Endothelial cell (in vitro differentiated cells): ENCODE measurements around the gene TMBIM1. TPM values are rescaled to one million over a fixed set of nuclear protein-coding genes. Genes with fewer than 3 reads are reported as not detected.
A peak's percentile ranks its signal among the peaks of the same experiment; 100 is the strongest.

Source experiments
- DNase-seq: peaks from one replicate; pipeline ENCODE4 v3.0.0; 2021; ENCODE audit warnings: low spot score
- H3K27ac Mint-ChIP-seq: one replicate; pipeline ENCODE4 v1.8.0; 2021; ENCODE audit warnings: mixed read lengths, inconsistent platforms; ENCODE audit not compliant: unreplicated experiment
- H3K27me3 Mint-ChIP-seq: one replicate; pipeline ENCODE4 v1.8.0; 2021; ENCODE audit warnings: mild to moderate bottlenecking, moderate library complexity, mixed read lengths, inconsistent platforms; ENCODE audit not compliant: unreplicated experiment
- H3K36me3 Mint-ChIP-seq: one replicate; pipeline ENCODE4 v1.8.0; 2021; ENCODE audit warnings: mild to moderate bottlenecking, low read depth, mixed read lengths, inconsistent platforms; ENCODE audit not compliant: unreplicated experiment
- H3K4me1 Mint-ChIP-seq: one replicate; pipeline ENCODE4 v1.8.0; 2021; ENCODE audit warnings: mild to moderate bottlenecking, mixed read lengths, inconsistent platforms; ENCODE audit not compliant: unreplicated experiment
- H3K4me3 Mint-ChIP-seq: one replicate; pipeline ENCODE4 v1.8.0; 2021; ENCODE audit warnings: mild to moderate bottlenecking, mixed read lengths, inconsistent platforms; ENCODE audit not compliant: unreplicated experiment
- H3K9me3 Mint-ChIP-seq: one replicate; pipeline ENCODE4 v1.8.0; 2021; ENCODE audit warnings: mixed read lengths, inconsistent platforms; ENCODE audit not compliant: unreplicated experiment
- total RNA-seq: library from RNA; stranded (reverse); fragmentation: NEBNext Ultra II Directional; extraction: Animal tissue kit (Norgen Biotek cat#: 25700); gene quantifications from one replicate; pipeline ENCODE4 v1.2.1, GENCODE V29; 2021; ENCODE audit not compliant: unreplicated experiment
- TF ChIP-seq, protein P1 (sequence below): fragments of 200-600 bp; sonication (generic); IDR thresholded peaks from one replicate; pipeline ENCODE4 v1.5.0; 2021; ENCODE audit warnings: antibody characterized with exemption; ENCODE audit not compliant: unreplicated experiment

TMBIM1 gene
- total RNA-seq, 1 donor from 2014 or later: 78.5 TPM

DNA sequence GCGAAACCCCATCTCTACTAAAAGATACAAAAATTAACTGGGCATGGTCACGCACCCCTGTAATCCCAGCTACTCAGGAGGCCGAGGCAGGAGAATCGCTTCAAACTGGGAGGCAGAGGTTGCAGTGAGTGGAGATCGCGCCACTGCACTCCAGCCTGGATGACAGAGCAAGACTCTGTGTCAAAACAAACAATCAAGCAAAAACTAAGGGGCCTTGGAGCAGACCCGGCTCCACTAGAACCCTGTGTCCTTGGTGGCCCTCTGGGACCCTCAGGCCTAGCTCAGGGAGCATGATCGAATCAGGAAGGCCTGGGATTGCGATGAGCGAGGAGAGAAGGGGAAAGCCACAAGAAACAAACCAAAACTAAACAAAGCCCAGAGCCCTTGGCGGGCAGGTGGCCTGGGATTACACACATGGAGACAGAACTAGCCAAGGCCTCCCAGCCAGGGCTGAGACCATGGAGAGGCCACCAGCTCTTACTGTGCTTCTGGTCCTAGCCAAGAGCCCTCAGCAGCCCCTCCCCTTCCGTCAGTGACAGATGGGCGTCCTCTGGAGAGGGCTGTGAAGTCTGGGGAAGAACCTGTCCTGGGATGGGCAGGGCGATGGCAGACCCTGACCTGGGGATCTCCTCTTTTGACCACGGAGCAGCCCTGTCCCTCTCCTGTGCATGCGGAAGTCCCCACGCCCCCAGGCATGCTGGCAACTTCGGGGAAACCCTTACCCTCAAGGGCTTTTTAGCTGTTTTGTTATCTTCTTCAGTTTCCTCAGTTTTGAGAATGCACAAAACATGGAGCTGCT is 36.9 kb upstream of the TMBIM1 start:
- TF ChIP-seq, protein P1, sequence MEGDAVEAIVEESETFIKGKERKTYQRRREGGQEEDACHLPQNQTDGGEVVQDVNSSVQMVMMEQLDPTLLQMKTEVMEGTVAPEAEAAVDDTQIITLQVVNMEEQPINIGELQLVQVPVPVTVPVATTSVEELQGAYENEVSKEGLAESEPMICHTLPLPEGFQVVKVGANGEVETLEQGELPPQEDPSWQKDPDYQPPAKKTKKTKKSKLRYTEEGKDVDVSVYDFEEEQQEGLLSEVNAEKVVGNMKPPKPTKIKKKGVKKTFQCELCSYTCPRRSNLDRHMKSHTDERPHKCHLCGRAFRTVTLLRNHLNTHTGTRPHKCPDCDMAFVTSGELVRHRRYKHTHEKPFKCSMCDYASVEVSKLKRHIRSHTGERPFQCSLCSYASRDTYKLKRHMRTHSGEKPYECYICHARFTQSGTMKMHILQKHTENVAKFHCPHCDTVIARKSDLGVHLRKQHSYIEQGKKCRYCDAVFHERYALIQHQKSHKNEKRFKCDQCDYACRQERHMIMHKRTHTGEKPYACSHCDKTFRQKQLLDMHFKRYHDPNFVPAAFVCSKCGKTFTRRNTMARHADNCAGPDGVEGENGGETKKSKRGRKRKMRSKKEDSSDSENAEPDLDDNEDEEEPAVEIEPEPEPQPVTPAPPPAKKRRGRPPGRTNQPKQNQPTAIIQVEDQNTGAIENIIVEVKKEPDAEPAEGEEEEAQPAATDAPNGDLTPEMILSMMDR: no peak
- Mint-ChIP-seq H3K9me3 (no peaks in the 10 kb centered on the region), H3K4me1 (peaks cover 52% of the 10 kb centered on the region), H3K27ac (peak overlapping the region; percentile 42), H3K4me3 (no peak overlapping the region), H3K36me3 (peaks cover 3% of the 10 kb centered on the region), H3K27me3 (peaks cover 10% of the 10 kb centered on the region)
- no peak for DNase-seq

DNA sequence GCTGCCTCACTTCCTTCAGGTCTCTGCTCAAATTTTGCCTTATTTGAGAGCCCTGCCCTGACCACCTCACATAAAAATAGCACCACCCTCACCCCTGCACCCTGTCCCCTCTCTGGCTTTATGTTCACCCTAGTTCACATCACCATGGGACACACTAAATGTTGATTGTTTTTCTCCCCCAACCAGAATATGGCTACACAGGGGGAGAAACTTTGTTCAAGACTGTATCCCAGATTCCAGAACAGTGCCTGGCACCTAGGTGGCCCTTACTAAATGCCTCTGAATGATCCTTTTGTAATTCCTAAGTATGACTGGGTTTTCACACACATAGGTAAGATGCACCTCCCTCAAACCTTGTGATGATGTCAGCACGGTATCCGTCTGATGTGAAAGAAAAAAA is 36.0 kb upstream of the TMBIM1 start:
- no peak for DNase-seq
- Mint-ChIP-seq H3K4me3 (peak overlapping the region; percentile 15), H3K27me3 (peaks cover 16% of the 10 kb centered on the region), H3K4me1 (peaks cover 55% of the 10 kb centered on the region), H3K9me3 (no peaks in the 10 kb centered on the region), H3K27ac (no peak overlapping the region), H3K36me3 (peaks cover 3% of the 10 kb centered on the region)
- TF ChIP-seq, protein P1: no peak

DNA sequence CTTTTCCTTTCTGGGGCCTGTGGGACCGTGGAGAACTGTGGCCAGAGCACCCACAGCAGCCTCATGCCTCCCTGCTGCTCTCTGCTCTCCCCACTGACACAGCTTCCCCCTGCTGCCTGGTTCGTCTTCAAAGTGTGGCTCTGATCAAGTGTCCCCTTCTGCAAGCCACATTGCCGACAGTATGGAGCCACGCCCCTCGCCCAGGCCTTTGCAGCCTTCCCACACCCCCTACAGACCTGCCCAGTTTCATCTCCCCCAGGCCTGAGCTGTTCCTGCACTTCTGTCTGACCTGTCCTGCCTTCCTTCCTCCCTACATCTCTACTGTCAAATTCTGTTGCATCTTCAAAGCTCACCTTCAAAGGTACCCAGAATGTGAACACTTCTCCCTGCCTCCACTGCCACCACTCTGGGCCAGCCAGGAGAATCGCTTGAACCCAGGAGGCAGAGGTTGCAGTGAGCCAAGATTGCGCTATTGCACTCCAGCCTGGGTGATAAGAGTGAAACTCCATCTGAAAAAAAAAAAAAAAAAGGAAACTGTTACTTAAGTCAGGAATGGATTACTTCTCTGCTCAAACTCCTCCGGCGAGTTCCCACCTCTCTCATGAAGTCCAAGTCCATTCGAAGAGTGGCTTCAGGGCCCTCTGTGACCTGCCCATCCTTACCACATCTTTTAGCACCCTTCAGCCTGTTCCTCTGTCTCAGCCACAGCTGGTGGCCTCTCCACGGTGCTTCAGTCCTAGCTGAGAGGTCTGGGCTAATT is 35.3 kb upstream of the TMBIM1 start:
- H3K4me3 Mint-ChIP-seq: peak overlapping the region; percentile 28
- DNase-seq: no peak
- TF ChIP-seq, protein P1: no peak
- H3K27me3 Mint-ChIP-seq: peaks cover 16% of the 10 kb centered on the region
- H3K27ac Mint-ChIP-seq: no peak overlapping the region
- H3K9me3 Mint-ChIP-seq: no peaks in the 10 kb centered on the region
- H3K36me3 Mint-ChIP-seq: peaks cover 3% of the 10 kb centered on the region
- peaks cover 50% of the 10 kb centered on the region for H3K4me1 Mint-ChIP-seq

DNA sequence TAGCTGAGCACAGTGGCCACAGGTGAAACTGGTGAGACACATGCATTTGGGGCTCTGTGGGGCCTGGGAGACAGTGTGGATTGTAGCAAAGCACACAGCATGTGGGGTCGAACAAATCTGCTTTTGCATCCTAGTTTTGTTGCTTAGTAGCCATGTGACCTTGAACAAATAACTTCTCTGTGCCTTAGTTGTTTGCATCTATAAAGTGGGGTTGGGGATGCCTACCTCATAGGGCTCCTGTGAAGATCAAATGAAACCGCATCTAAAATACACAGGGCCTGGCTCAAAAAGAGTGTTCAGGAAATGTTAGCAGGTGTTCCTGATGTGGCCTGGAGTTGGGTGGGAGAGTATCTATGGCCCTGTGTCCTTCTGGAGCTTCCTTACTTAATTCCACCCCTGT is 34.0 kb upstream of the TMBIM1 start:
- peaks cover 46% of the 10 kb centered on the region for H3K4me1 Mint-ChIP-seq
- peaks cover 3% of the 10 kb centered on the region for H3K36me3 Mint-ChIP-seq
- TF ChIP-seq, protein P1: no peak
- no peak overlapping the region for H3K27ac Mint-ChIP-seq
- no peak overlapping the region for H3K4me3 Mint-ChIP-seq
- DNase-seq: no peak
- no peaks in the 10 kb centered on the region for H3K9me3 Mint-ChIP-seq
- peaks cover 21% of the 10 kb centered on the region for H3K27me3 Mint-ChIP-seq
